ENCODE results near the gene ACP7. TPM values are rescaled to one million over a fixed set of nuclear protein-coding genes. Genes with fewer than 3 reads are reported as not detected.
"Not testable (repeated sequence)": the region's sequence is repeated elsewhere in the genome, so short reads cannot be mapped to it uniquely, and the experiment has no call there.

The ACP7 gene
- total RNA-seq, 2 experiments from 2014 or later: not detected

- H3K27ac ChIP-seq (ENCODE audit: low read depth in 1 of 2, low read length in 2 of 2): no peak overlapping the region
- peaks cover 4% of the 10 kb centered on the region for H3K4me1 ChIP-seq (ENCODE audit: insufficient read depth, low read length)
- H3K9me3 ChIP-seq (ENCODE audit: control insufficient read depth in 1 of 2, insufficient read depth in 1 of 2, low read length in 2 of 2): no peaks in the 10 kb centered on the region
- no peaks in the 10 kb centered on the region for H3K36me3 ChIP-seq (ENCODE audit: insufficient read depth, low read length)
- no peak for ATAC-seq (ENCODE audit: poor library complexity)
- ChIA-PET POLR2A (no interaction called here), CTCF (no interaction called here)
- intact Hi-C loops (cut with DNase I, micrococcal nuclease): loop anchor here (5.0 kb wide), 2 partner anchors 60 to 420 kb away; partner anchors contain the start of gene EID2B (in 1 of the 2)
- H3K27me3 Mint-ChIP-seq: peaks cover 8% of the 10 kb centered on the region
- TF ChIP-seq, protein P1, sequence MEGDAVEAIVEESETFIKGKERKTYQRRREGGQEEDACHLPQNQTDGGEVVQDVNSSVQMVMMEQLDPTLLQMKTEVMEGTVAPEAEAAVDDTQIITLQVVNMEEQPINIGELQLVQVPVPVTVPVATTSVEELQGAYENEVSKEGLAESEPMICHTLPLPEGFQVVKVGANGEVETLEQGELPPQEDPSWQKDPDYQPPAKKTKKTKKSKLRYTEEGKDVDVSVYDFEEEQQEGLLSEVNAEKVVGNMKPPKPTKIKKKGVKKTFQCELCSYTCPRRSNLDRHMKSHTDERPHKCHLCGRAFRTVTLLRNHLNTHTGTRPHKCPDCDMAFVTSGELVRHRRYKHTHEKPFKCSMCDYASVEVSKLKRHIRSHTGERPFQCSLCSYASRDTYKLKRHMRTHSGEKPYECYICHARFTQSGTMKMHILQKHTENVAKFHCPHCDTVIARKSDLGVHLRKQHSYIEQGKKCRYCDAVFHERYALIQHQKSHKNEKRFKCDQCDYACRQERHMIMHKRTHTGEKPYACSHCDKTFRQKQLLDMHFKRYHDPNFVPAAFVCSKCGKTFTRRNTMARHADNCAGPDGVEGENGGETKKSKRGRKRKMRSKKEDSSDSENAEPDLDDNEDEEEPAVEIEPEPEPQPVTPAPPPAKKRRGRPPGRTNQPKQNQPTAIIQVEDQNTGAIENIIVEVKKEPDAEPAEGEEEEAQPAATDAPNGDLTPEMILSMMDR (IDR thresholded peaks at IDR 0.05): no peak
- H3K9me3 Mint-ChIP-seq: no peaks in the 10 kb centered on the region
- no peaks in the 10 kb centered on the region for H3K27me3 ChIP-seq (ENCODE audit: control insufficient read depth in 1 of 2, insufficient read depth in 2 of 2, low read length in 2 of 2)
- no peak for DNase-seq
- no peak overlapping the region for H3K27ac Mint-ChIP-seq
- no peaks in the 10 kb centered on the region for H3K36me3 Mint-ChIP-seq (ENCODE audit: low read depth)
- no peak overlapping the region for H3K4me3 ChIP-seq (ENCODE audit: low read length)
- H3K4me3 Mint-ChIP-seq: no peak overlapping the region
- peaks cover 4% of the 10 kb centered on the region for H3K4me1 Mint-ChIP-seq (ENCODE audit: low read depth)
Observed at GRCh38 chr19:39112338-39112890, 28.2 kb downstream of the ACP7 start.

DNA sequence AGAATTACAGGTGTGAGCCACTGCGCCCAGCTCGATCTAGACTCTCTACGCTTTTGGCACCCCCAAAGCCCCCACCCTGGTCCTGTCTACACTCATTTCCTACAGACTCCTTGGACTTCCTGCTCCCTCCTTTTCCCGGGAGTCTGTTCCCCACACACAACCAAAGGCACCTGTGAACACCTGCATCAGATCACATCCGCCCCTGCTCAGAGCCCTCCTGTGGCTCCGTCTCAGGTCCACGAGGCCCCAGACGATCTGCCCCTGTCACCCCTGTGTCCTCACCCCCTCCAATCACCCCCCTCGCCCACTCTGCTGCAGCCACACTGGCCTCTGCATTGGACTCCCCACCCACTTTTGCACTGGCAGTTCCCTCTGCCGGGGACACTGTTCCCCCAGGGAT lies 29.0 kb downstream of the ACP7 start:
- TF ChIP-seq, protein P1 (IDR thresholded peaks at IDR 0.05): no peak
- H3K4me3 ChIP-seq (ENCODE audit: low read length): no peak overlapping the region
- no peaks in the 10 kb centered on the region for H3K27me3 ChIP-seq (ENCODE audit: control insufficient read depth in 1 of 2, insufficient read depth in 2 of 2, low read length in 2 of 2)
- peaks cover 4% of the 10 kb centered on the region for H3K4me1 ChIP-seq (ENCODE audit: insufficient read depth, low read length)
- Mint-ChIP-seq H3K4me3 (no peak overlapping the region), H3K36me3 (ENCODE audit: low read depth) (no peaks in the 10 kb centered on the region), H3K4me1 (ENCODE audit: low read depth) (peaks cover 4% of the 10 kb centered on the region), H3K27ac (no peak overlapping the region), H3K9me3 (no peaks in the 10 kb centered on the region), H3K27me3 (peaks cover 8% of the 10 kb centered on the region)
- DNase-seq (no peak), ATAC-seq (ENCODE audit: poor library complexity) (no peak)
- H3K9me3 ChIP-seq (ENCODE audit: control insufficient read depth in 1 of 2, insufficient read depth in 1 of 2, low read length in 2 of 2): no peaks in the 10 kb centered on the region
- intact Hi-C loops (cut with DNase I, micrococcal nuclease): loop anchor here (5.0 kb wide), 2 partner anchors 61 to 419 kb away; partner anchors contain the start of gene EID2B (in 1 of the 2)
- H3K27ac ChIP-seq (ENCODE audit: low read depth in 1 of 2, low read length in 2 of 2): no peak overlapping the region
- no peaks in the 10 kb centered on the region for H3K36me3 ChIP-seq (ENCODE audit: insufficient read depth, low read length)
- CTCF ChIA-PET: no interaction called here
- POLR2A ChIA-PET: no interaction called here

- Mint-ChIP-seq H3K27me3 (peaks cover 6% of the 10 kb centered on the region), H3K4me1 (ENCODE audit: low read depth) (peaks cover 4% of the 10 kb centered on the region), H3K27ac (no peak overlapping the region), H3K36me3 (ENCODE audit: low read depth) (no peaks in the 10 kb centered on the region), H3K4me3 (no peak overlapping the region), H3K9me3 (no peaks in the 10 kb centered on the region)
- no peak for ATAC-seq (ENCODE audit: poor library complexity)
- ChIA-PET POLR2A (no interaction called here), CTCF (no interaction called here)
- Histone ChIP-seq H3K4me3 (ENCODE audit: low read length) (no peak overlapping the region), H3K27ac (ENCODE audit: low read depth in 1 of 2, low read length in 2 of 2) (no peak overlapping the region), H3K36me3 (ENCODE audit: insufficient read depth, low read length) (no peaks in the 10 kb centered on the region), H3K4me1 (ENCODE audit: insufficient read depth, low read length) (peaks cover 4% of the 10 kb centered on the region), H3K27me3 (ENCODE audit: control insufficient read depth in 1 of 2, insufficient read depth in 2 of 2, low read length in 2 of 2) (no peaks in the 10 kb centered on the region), H3K9me3 (ENCODE audit: control insufficient read depth in 1 of 2, insufficient read depth in 1 of 2, low read length in 2 of 2) (no peaks in the 10 kb centered on the region)
- TF ChIP-seq, protein P1 (IDR thresholded peaks at IDR 0.05): no peak
- intact Hi-C loops (cut with DNase I, micrococcal nuclease): no loop called here
- no peak for DNase-seq
Observed at GRCh38 chr19:39115105-39115847, 31.1 kb downstream of the ACP7 start.

DNA sequence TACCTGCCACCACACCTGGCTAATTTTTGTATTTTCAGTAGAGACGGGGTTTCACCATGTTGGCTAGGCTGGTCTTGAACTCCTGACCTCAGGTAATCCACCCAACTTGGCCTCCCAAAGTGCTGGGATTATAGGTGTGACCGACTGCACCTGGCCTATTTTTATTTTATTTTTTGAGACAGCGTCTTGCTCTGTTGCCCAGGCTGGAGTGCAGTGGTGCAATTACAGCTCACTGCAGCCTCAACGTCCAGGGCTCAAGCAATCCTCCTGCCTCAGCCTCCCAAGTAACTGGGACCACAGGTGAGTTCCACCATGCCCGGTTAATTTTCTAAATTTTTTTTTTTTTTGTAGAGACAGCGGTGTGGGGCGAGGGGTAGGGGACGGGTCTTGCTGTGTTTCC lies 32.9 kb downstream of the ACP7 start:
- DNase-seq; H3K9me3 ChIP-seq (ENCODE audit: control insufficient read depth in 1 of 2, insufficient read depth in 1 of 2, low read length in 2 of 2); H3K27ac Mint-ChIP-seq; H3K4me3 ChIP-seq (ENCODE audit: low read length); ATAC-seq (ENCODE audit: poor library complexity); H3K4me3 Mint-ChIP-seq; H3K27me3 ChIP-seq (ENCODE audit: control insufficient read depth in 1 of 2, insufficient read depth in 2 of 2, low read length in 2 of 2); H3K27ac ChIP-seq (ENCODE audit: low read depth in 1 of 2, low read length in 2 of 2); POLR2A ChIA-PET; H3K36me3 ChIP-seq (ENCODE audit: insufficient read depth, low read length); H3K27me3 Mint-ChIP-seq; intact Hi-C loops (cut with DNase I, micrococcal nuclease); H3K36me3 Mint-ChIP-seq (ENCODE audit: low read depth); H3K9me3 Mint-ChIP-seq; H3K4me1 Mint-ChIP-seq (ENCODE audit: low read depth); H3K4me1 ChIP-seq (ENCODE audit: insufficient read depth, low read length): not testable (repeated sequence)
- CTCF ChIA-PET: interaction anchor here (1.2 kb wide), 1 partner anchor 70 kb away, joined by 3 read pairs; no protein-coding TSS in a partner anchor
